HG02678 (cell line): Measurements from ENCODE around the gene NAB2.
"Not testable (repeated sequence)": the region's sequence is repeated elsewhere in the genome, so short reads cannot be mapped to it uniquely, and the experiment has no call there.

Experiments
- ATAC-seq: cut with Tn5 transposase; IDR thresholded peaks from one replicate; pipeline ENCODE4 v1.9.1; 2021; ENCODE audit warnings: mild to moderate bottlenecking, moderate library complexity; ENCODE audit not compliant: unreplicated experiment

NAB2 gene

GRCh38 chr12:57088354-57089270, at the start of gene NAB2:
NAB2 (plus strand) TSS chr12:57089114; CDS start chr12:57089272, 158 bp downstream.
- peak; percentile 59 for ATAC-seq

- ATAC-seq: no peak
Measured at GRCh38 chr12:57040211-57040610, 48.7 kb upstream of the NAB2 start.

GRCh38 chr12:57040750-57041149, 48.2 kb upstream of the NAB2 start:
- ATAC-seq: no peak

GRCh38 chr12:57042695-57043094, 46.2 kb upstream of the NAB2 start:
- no peak for ATAC-seq

- ATAC-seq: no peak
Measured at GRCh38 chr12:57044468-57044867, 44.4 kb upstream of the NAB2 start.

GRCh38 chr12:57044889-57045288, 44.0 kb upstream of the NAB2 start:
- no peak for ATAC-seq

- ATAC-seq: no peak
Measured at GRCh38 chr12:57046086-57046791, 42.7 kb upstream of the NAB2 start.

GRCh38 chr12:57046947-57047890, 41.7 kb upstream of the NAB2 start:
- ATAC-seq: no peak

- ATAC-seq: no peak
Measured at GRCh38 chr12:57047981-57048380, 40.9 kb upstream of the NAB2 start.

- ATAC-seq: no peak
Measured at GRCh38 chr12:57048423-57049118, 40.3 kb upstream of the NAB2 start.

GRCh38 chr12:57049119-57049446, 39.8 kb upstream of the NAB2 start:
- ATAC-seq: no peak

GRCh38 chr12:57049890-57050289, 39.0 kb upstream of the NAB2 start, which contains the start of gene MYO1A:
MYO1A (minus strand) TSS chr12:57050129; CDS start chr12:57048323, 1,806 bp downstream.
- ATAC-seq: no peak

- ATAC-seq: no peak
Measured at GRCh38 chr12:57051011-57051410, 37.9 kb upstream of the NAB2 start.

- not testable (repeated sequence) for ATAC-seq
Measured at GRCh38 chr12:57053146-57053545, 35.8 kb upstream of the NAB2 start.

- ATAC-seq: not testable (repeated sequence)
Measured at GRCh38 chr12:57053901-57054300, 35.0 kb upstream of the NAB2 start.

GRCh38 chr12:57055824-57056223, 33.1 kb upstream of the NAB2 start:
- ATAC-seq: no peak

- ATAC-seq: no peak
Measured at GRCh38 chr12:57057067-57057751, 31.7 kb upstream of the NAB2 start.

- peak; percentile 52 for ATAC-seq
Measured at GRCh38 chr12:57058454-57058853, 30.5 kb upstream of the NAB2 start.

- peak; percentile 85 for ATAC-seq
Measured at GRCh38 chr12:57063991-57064685, 24.8 kb upstream of the NAB2 start.
